Neural cell (in vitro differentiated cells): ENCODE measurements around the gene CHAF1B. TPM values are rescaled to one million over a fixed set of nuclear protein-coding genes. Genes with fewer than 3 reads are reported as not detected.

Source experiments
- H2AFZ ChIP-seq: fragments of 200-600, 300-800 bp; sonication (generic), shearing (Covaris generic); 2 replicates; pipeline ENCODE4 v1.6.0; 2014; ENCODE audit warnings: low read depth, mild to moderate bottlenecking, antibody characterized with exemption, low read length, moderate library complexity
- H3F3A ChIP-seq: fragments of 200-600 bp; shearing (Covaris generic); 2 replicates; pipeline ENCODE4 v1.6.1; 2016; ENCODE audit warnings: mild to moderate bottlenecking, moderate library complexity, mixed read lengths, antibody characterized with exemption, low read length; ENCODE audit not compliant: insufficient read depth, poor library complexity, severe bottlenecking
- H3K27ac ChIP-seq: fragments of 200-600, 300-800 bp; sonication (generic), shearing (Covaris generic); 2 replicates; pipeline ENCODE4 v1.5.1; 2014; ENCODE audit warnings: mild to moderate bottlenecking, low read length, moderate library complexity
- H3K27me3 ChIP-seq: fragments of 300-800, 200-600 bp; sonication (generic), shearing (Covaris generic); 2 replicates; pipeline ENCODE4 v1.6.0; 2014; ENCODE audit warnings: mild to moderate bottlenecking, low read depth, low read length, moderate library complexity; ENCODE audit not compliant: insufficient read depth
- H3K36me3 ChIP-seq: fragments of 300-800, 200-600 bp; sonication (generic), shearing (Covaris generic); 2 replicates; pipeline ENCODE4 v1.5.1; 2014; ENCODE audit warnings: mild to moderate bottlenecking, antibody characterized with exemption, low read length, moderate library complexity; ENCODE audit not compliant: insufficient read depth
- H3K4me2 ChIP-seq: fragments of 300-800, 200-600 bp; sonication (generic), shearing (Covaris generic); 2 replicates; pipeline ENCODE4 v1.6.0; 2014; ENCODE audit warnings: mild to moderate bottlenecking, low read length
- H3K4me3 ChIP-seq: fragments of 300-800, 200-600 bp; sonication (generic), shearing (Covaris generic); 2 replicates; pipeline ENCODE4 v1.5.1; 2014; ENCODE audit warnings: mild to moderate bottlenecking, low read length, moderate library complexity
- H3K79me2 ChIP-seq: fragments of 200-600 bp; shearing (Covaris generic); replicated peaks from 2 replicates; pipeline ENCODE4 v1.6.0; 2014; ENCODE audit warnings: mild to moderate bottlenecking, low read length, moderate library complexity; ENCODE audit not compliant: insufficient read depth
- H3K9ac ChIP-seq: fragments of 300-800, 200-600 bp; sonication (generic), shearing (Covaris generic); 2 replicates; pipeline ENCODE4 v1.6.1; 2016; ENCODE audit warnings: mild to moderate bottlenecking, low read length, mixed read lengths
- H3K9me2 ChIP-seq: fragments of 200-600 bp; shearing (Covaris generic); 2 replicates; pipeline ENCODE4 v1.6.1; 2016; ENCODE audit warnings: mild to moderate bottlenecking, low read length, mixed read lengths; ENCODE audit not compliant: insufficient read depth
- H3K9me3 ChIP-seq: fragments of 200-600, 300-800 bp; sonication (generic), shearing (Covaris generic); 2 replicates; pipeline ENCODE4 v1.6.1; 2016; ENCODE audit warnings: mild to moderate bottlenecking, mixed run types, low read length, moderate library complexity, mixed read lengths
- H4K20me1 ChIP-seq: fragments of 200-600 bp; shearing (Covaris generic); 2 replicates; pipeline ENCODE4 v1.6.1; 2016; ENCODE audit warnings: mild to moderate bottlenecking, mixed run types; ENCODE audit not compliant: insufficient read depth
- EP300 ChIP-seq: fragments of 450-650 bp; conservative IDR thresholded peaks from 2 replicates; pipeline ENCODE4 v1.6.1; 2014; ENCODE audit warnings: antibody characterized with exemption, mild to moderate bottlenecking, moderate library complexity; ENCODE audit not compliant: poor library complexity, severe bottlenecking
- EZH2 ChIP-seq: fragments of 200-600, 300-800 bp; shearing (Covaris generic), sonication (generic); IDR thresholded peaks from 2 replicates; pipeline ENCODE4 v1.6.1; 2014; ENCODE audit warnings: antibody characterized with exemption, low read length, borderline replicate concordance, mild to moderate bottlenecking; ENCODE audit not compliant: insufficient read depth, poor library complexity, severe bottlenecking
- MXI1 ChIP-seq: fragments of 450-650 bp; conservative IDR thresholded peaks from 2 replicates; pipeline ENCODE4 v1.6.1; 2014; ENCODE audit warnings: antibody characterized with exemption, mild to moderate bottlenecking; ENCODE audit not compliant: poor library complexity, severe bottlenecking
- POLR2AphosphoS5 ChIP-seq: IDR thresholded peaks from 2 replicates; pipeline ENCODE4 v1.6.1; 2012
- RAD21 ChIP-seq: fragments of 450-650 bp; conservative IDR thresholded peaks from 2 replicates; pipeline ENCODE4 v1.6.1; 2014; ENCODE audit warnings: antibody characterized with exemption, mild to moderate bottlenecking, moderate library complexity
- SMC3 ChIP-seq: fragments of 450-650 bp; conservative IDR thresholded peaks from 2 replicates; pipeline ENCODE4 v1.6.1; 2014; ENCODE audit warnings: antibody characterized with exemption, mild to moderate bottlenecking, moderate library complexity; ENCODE audit not compliant: poor library complexity
- TAF1 ChIP-seq: IDR thresholded peaks from 2 replicates; pipeline ENCODE4 v1.6.1; 2012; ENCODE audit warnings: low read depth
- polyA plus RNA-seq: library from polyadenylated mRNA; depleted of rRNA; stranded (reverse); fragments of >200 nt; gene quantifications from 2 replicates; pipeline ENCODE4 v1.2.3, GENCODE V29; 2014
- TF ChIP-seq, protein P1 (sequence below): fragments of 450-650 bp; IDR thresholded peaks from 2 replicates; pipeline ENCODE4 v1.5.1; 2014; ENCODE audit warnings: antibody characterized with exemption, mild to moderate bottlenecking, moderate library complexity; ENCODE audit not compliant: poor library complexity, severe bottlenecking
- TF ChIP-seq, protein P2 (sequence below): IDR thresholded peaks from 2 replicates; pipeline ENCODE4 v1.6.1; 2012; ENCODE audit warnings: borderline replicate concordance

Gene CHAF1B
- polyA plus RNA-seq, 1 donor from 2014 or later, result 0.72 TPM

DNA sequence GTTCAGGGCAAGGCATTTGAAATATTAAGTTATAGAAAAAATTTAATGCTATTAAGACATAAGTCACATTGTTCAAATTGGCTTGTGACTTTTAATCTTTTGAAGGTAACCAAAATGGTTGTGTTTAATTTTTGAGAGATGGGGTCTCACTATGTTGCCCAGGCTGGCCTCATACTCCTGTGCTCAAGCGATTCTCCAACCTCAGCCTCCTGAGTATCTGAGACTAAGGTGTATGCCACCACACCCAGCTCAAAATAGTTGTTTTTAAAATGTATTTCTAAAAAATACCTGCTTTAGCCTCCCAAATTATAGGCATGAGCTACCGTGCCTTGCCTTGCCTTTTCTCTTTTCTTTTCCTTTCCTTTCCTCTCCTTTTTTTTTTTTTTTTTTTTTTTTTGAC, 26.0 kb upstream of the CHAF1B start:
- Histone ChIP-seq H3K4me2 (no peak overlapping the region), H3K4me3 (no peak overlapping the region), H3K36me3 (no peaks in the 10 kb centered on the region), H4K20me1 (no peaks in the 10 kb centered on the region), H3K9me3 (no peaks in the 10 kb centered on the region), H2AFZ (no peak overlapping the region), H3K27me3 (no peaks in the 10 kb centered on the region), H3F3A (no peaks in the 10 kb centered on the region), H3K9ac (no peak overlapping the region), H3K79me2 (no peaks in the 10 kb centered on the region), H3K9me2 (no peaks in the 10 kb centered on the region), H3K27ac (no peak overlapping the region)
- TF ChIP-seq SMC3, result no peak
- no peak for TF ChIP-seq TAF1
- TF ChIP-seq, protein P1, sequence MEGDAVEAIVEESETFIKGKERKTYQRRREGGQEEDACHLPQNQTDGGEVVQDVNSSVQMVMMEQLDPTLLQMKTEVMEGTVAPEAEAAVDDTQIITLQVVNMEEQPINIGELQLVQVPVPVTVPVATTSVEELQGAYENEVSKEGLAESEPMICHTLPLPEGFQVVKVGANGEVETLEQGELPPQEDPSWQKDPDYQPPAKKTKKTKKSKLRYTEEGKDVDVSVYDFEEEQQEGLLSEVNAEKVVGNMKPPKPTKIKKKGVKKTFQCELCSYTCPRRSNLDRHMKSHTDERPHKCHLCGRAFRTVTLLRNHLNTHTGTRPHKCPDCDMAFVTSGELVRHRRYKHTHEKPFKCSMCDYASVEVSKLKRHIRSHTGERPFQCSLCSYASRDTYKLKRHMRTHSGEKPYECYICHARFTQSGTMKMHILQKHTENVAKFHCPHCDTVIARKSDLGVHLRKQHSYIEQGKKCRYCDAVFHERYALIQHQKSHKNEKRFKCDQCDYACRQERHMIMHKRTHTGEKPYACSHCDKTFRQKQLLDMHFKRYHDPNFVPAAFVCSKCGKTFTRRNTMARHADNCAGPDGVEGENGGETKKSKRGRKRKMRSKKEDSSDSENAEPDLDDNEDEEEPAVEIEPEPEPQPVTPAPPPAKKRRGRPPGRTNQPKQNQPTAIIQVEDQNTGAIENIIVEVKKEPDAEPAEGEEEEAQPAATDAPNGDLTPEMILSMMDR, result no peak
- TF ChIP-seq, protein P2, sequence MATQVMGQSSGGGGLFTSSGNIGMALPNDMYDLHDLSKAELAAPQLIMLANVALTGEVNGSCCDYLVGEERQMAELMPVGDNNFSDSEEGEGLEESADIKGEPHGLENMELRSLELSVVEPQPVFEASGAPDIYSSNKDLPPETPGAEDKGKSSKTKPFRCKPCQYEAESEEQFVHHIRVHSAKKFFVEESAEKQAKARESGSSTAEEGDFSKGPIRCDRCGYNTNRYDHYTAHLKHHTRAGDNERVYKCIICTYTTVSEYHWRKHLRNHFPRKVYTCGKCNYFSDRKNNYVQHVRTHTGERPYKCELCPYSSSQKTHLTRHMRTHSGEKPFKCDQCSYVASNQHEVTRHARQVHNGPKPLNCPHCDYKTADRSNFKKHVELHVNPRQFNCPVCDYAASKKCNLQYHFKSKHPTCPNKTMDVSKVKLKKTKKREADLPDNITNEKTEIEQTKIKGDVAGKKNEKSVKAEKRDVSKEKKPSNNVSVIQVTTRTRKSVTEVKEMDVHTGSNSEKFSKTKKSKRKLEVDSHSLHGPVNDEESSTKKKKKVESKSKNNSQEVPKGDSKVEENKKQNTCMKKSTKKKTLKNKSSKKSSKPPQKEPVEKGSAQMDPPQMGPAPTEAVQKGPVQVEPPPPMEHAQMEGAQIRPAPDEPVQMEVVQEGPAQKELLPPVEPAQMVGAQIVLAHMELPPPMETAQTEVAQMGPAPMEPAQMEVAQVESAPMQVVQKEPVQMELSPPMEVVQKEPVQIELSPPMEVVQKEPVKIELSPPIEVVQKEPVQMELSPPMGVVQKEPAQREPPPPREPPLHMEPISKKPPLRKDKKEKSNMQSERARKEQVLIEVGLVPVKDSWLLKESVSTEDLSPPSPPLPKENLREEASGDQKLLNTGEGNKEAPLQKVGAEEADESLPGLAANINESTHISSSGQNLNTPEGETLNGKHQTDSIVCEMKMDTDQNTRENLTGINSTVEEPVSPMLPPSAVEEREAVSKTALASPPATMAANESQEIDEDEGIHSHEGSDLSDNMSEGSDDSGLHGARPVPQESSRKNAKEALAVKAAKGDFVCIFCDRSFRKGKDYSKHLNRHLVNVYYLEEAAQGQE, result no peak
- TF ChIP-seq MXI1, result no peak
- TF ChIP-seq EP300, result no peak
- TF ChIP-seq POLR2AphosphoS5, result no peak
- TF ChIP-seq EZH2, result no peak
- TF ChIP-seq RAD21, result no peak

DNA sequence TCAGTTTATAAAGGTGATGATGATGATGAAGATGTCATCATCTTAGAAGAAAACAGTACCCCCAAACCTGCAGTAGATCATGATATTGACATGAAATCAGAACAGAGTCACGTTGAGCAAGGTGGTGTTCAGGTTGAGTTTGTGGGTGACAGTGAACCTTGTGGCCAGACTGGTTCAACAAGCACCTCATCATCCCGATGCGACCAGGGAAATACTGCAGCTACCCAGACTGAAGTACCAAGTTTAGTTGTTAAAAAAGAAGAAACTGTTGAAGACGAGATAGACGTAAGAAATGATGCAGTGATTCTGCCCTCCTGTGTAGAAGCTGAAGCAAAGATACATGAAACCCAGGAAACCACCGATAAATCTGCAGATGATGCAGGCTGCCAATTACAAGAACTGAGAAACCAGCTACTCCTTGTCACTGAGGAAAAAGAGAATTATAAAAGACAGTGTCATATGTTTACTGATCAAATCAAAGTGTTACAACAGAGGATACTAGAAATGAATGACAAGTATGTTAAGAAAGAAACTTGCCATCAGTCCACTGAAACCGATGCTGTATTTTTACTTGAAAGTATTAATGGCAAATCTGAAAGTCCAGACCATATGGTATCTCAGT, 16.0 kb upstream of the CHAF1B start:
- no peak overlapping the region for H3K4me2 ChIP-seq
- no peaks in the 10 kb centered on the region for H4K20me1 ChIP-seq
- H3K4me3 ChIP-seq, result no peak overlapping the region
- H3K27ac ChIP-seq, result no peak overlapping the region
- H2AFZ ChIP-seq, result no peak overlapping the region
- peaks cover 6% of the 10 kb centered on the region for H3K36me3 ChIP-seq
- H3K9ac ChIP-seq, result no peak overlapping the region
- H3K9me3 ChIP-seq, result no peaks in the 10 kb centered on the region
- no peaks in the 10 kb centered on the region for H3K27me3 ChIP-seq
- no peak for TF ChIP-seq MXI1
- TF ChIP-seq EP300, result no peak
- no peak for TF ChIP-seq RAD21
- no peak for TF ChIP-seq EZH2
- TF ChIP-seq, protein P2, result no peak
- TF ChIP-seq, protein P1, result no peak
- no peak for TF ChIP-seq POLR2AphosphoS5
- no peak for TF ChIP-seq TAF1
- TF ChIP-seq SMC3, result no peak
- no peaks in the 10 kb centered on the region for H3K79me2 ChIP-seq
- no peaks in the 10 kb centered on the region for H3K9me2 ChIP-seq
- H3F3A ChIP-seq, result no peaks in the 10 kb centered on the region
